MM.1S (cell line): ENCODE data around the gene HOXA2.

ENCODE experiments used
- DNase-seq: peaks from one replicate; pipeline ENCODE4 v3.0.0-alpha.2; 2015
- H2AFZ ChIP-seq: fragments of 300-600 bp; sonication (generic); 2 replicates; pipeline ENCODE4 v1.6.0; 2016; ENCODE audit warnings: antibody characterized with exemption, low read length
- H3F3A ChIP-seq: fragments of 300-600 bp; sonication (generic); 2 replicates; pipeline ENCODE4 v1.6.1; 2016; ENCODE audit warnings: mild to moderate bottlenecking, antibody characterized with exemption, low read length, moderate library complexity, mixed read lengths; ENCODE audit not compliant: insufficient read depth
- H3K27ac ChIP-seq: fragments of 300-600 bp; sonication (generic); 2 replicates; pipeline ENCODE4 v1.5.1; 2016; ENCODE audit warnings: mild to moderate bottlenecking, low read length
- H3K27me3 ChIP-seq: fragments of 300-600 bp; sonication (generic); replicated peaks from 2 replicates; pipeline ENCODE4 v1.6.0; 2016; ENCODE audit warnings: low read length; ENCODE audit not compliant: insufficient read depth
- H3K36me3 ChIP-seq: fragments of 300-600 bp; sonication (generic); replicated peaks from 2 replicates; pipeline ENCODE4 v1.6.1; 2016; ENCODE audit warnings: mild to moderate bottlenecking, low read length, mixed read lengths; ENCODE audit not compliant: insufficient read depth
- H3K4me1 ChIP-seq: fragments of 300-600 bp; sonication (generic); 2 replicates; pipeline ENCODE4 v1.6.1; 2016; ENCODE audit warnings: low read length, mixed read lengths
- H3K4me2 ChIP-seq: fragments of 300-600 bp; sonication (generic); 2 replicates; pipeline ENCODE4 v1.6.0; 2016; ENCODE audit warnings: low read depth, low read length
- H3K4me3 ChIP-seq: fragments of 300-600 bp; sonication (generic); 2 replicates; pipeline ENCODE4 v1.5.1; 2016; ENCODE audit warnings: low read length, mixed read lengths
- H3K79me2 ChIP-seq: fragments of 300-600 bp; sonication (generic); 2 replicates; pipeline ENCODE4 v1.6.1; 2016; ENCODE audit warnings: mixed run types, low read length, mixed read lengths
- H3K9ac ChIP-seq: fragments of 300-600 bp; sonication (generic); 2 replicates; pipeline ENCODE4 v1.6.1; 2016; ENCODE audit warnings: low read length, mixed read lengths
- H3K9me2 ChIP-seq: fragments of 300-600 bp; sonication (generic); replicated peaks from 2 replicates; pipeline ENCODE4 v1.6.1; 2016; ENCODE audit warnings: mild to moderate bottlenecking, low read length, mixed read lengths; ENCODE audit not compliant: insufficient read depth
- H3K9me3 ChIP-seq: fragments of 300-600 bp; sonication (generic); replicated peaks from 2 replicates; pipeline ENCODE4 v1.6.1; 2016; ENCODE audit warnings: mild to moderate bottlenecking, low read length, mixed read lengths; ENCODE audit not compliant: insufficient read depth
- H4K20me1 ChIP-seq: fragments of 300-600 bp; sonication (generic); 2 replicates; pipeline ENCODE4 v1.6.1; 2016; ENCODE audit warnings: mild to moderate bottlenecking, low read length, moderate library complexity, mixed read lengths; ENCODE audit not compliant: insufficient read depth
- EZH2 ChIP-seq: fragments of 300-600 bp; sonication (generic); optimal IDR thresholded peaks from 2 replicates; pipeline ENCODE3; 2017; ENCODE audit warnings: low read depth, mild to moderate bottlenecking, antibody characterized with exemption, low read length, mixed read lengths
- EZH2phosphoT487 ChIP-seq: fragments of 300-600 bp; sonication (generic); IDR thresholded peaks from 2 replicates; pipeline ENCODE4 v1.6.1; 2018; ENCODE audit warnings: antibody characterized with exemption, low read length
- TF ChIP-seq, protein P1 (sequence below): fragments of 300-600 bp; sonication (generic); IDR thresholded peaks from 2 replicates; pipeline ENCODE4 v1.5.1; 2016; ENCODE audit warnings: antibody characterized with exemption, low read length, mixed read lengths

HOXA2 gene

GRCh38 chr7:27139334-27140125, 37.0 kb upstream of the HOXA2 start:
- no peaks in the 10 kb centered on the region for H3K9me2 ChIP-seq
- H3K9me3 ChIP-seq: no peaks in the 10 kb centered on the region
- no peak overlapping the region for H3K27ac ChIP-seq
- H3F3A ChIP-seq: no peaks in the 10 kb centered on the region
- no peak for DNase-seq
- H3K79me2 ChIP-seq: no peaks in the 10 kb centered on the region
- no peak overlapping the region for H3K9ac ChIP-seq
- no peaks in the 10 kb centered on the region for H4K20me1 ChIP-seq
- TF ChIP-seq EZH2phosphoT487 (no peak), EZH2 (no peak)
- TF ChIP-seq, protein P1, sequence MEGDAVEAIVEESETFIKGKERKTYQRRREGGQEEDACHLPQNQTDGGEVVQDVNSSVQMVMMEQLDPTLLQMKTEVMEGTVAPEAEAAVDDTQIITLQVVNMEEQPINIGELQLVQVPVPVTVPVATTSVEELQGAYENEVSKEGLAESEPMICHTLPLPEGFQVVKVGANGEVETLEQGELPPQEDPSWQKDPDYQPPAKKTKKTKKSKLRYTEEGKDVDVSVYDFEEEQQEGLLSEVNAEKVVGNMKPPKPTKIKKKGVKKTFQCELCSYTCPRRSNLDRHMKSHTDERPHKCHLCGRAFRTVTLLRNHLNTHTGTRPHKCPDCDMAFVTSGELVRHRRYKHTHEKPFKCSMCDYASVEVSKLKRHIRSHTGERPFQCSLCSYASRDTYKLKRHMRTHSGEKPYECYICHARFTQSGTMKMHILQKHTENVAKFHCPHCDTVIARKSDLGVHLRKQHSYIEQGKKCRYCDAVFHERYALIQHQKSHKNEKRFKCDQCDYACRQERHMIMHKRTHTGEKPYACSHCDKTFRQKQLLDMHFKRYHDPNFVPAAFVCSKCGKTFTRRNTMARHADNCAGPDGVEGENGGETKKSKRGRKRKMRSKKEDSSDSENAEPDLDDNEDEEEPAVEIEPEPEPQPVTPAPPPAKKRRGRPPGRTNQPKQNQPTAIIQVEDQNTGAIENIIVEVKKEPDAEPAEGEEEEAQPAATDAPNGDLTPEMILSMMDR: no peak
- H3K4me1 ChIP-seq: no peaks in the 10 kb centered on the region
- no peaks in the 10 kb centered on the region for H3K36me3 ChIP-seq
- no peak overlapping the region for H2AFZ ChIP-seq
- H3K4me2 ChIP-seq: no peak overlapping the region
- no peak overlapping the region for H3K4me3 ChIP-seq
- H3K27me3 ChIP-seq: no peaks in the 10 kb centered on the region

DNA sequence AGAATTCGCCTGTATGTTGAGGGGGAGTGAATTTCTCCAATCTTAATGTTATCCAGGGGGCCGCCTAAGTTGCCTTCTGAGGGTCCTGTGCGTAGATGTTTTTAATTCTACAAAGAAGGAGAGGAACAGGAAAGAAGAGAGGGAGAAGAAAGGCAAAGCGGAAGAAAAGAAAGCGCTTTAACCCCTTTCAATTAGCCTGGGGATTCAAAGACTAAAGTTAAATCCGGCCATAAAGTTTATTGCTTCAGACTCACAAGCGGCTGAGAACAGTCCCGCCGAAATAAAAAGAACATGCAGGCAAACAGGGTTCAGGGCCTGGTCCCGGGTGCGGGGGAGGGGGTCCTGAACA, 36.5 kb upstream of the HOXA2 start:
- Histone ChIP-seq H4K20me1 (no peaks in the 10 kb centered on the region), H3K79me2 (no peaks in the 10 kb centered on the region), H3K9ac (no peak overlapping the region), H3K4me1 (no peaks in the 10 kb centered on the region), H3K36me3 (no peaks in the 10 kb centered on the region), H3K27me3 (no peaks in the 10 kb centered on the region), H3K9me3 (no peaks in the 10 kb centered on the region), H3K27ac (no peak overlapping the region), H3K4me3 (no peak overlapping the region), H3K4me2 (no peak overlapping the region), H3K9me2 (no peaks in the 10 kb centered on the region), H3F3A (no peaks in the 10 kb centered on the region), H2AFZ (no peak overlapping the region)
- TF ChIP-seq, protein P1: no peak
- TF ChIP-seq EZH2 (no peak), EZH2phosphoT487 (no peak)
- DNase-seq: no peak

GRCh38 chr7:27138472-27138871, 36.0 kb upstream of the HOXA2 start:
- Histone ChIP-seq H3K9me2 (no peaks in the 10 kb centered on the region), H3K27ac (no peak overlapping the region), H3K79me2 (no peaks in the 10 kb centered on the region), H4K20me1 (no peaks in the 10 kb centered on the region), H3K4me2 (no peak overlapping the region), H3K36me3 (no peaks in the 10 kb centered on the region), H2AFZ (no peak overlapping the region), H3F3A (no peaks in the 10 kb centered on the region), H3K27me3 (no peaks in the 10 kb centered on the region), H3K9me3 (no peaks in the 10 kb centered on the region), H3K4me3 (no peak overlapping the region), H3K4me1 (no peaks in the 10 kb centered on the region), H3K9ac (no peak overlapping the region)
- no peak for DNase-seq
- TF ChIP-seq EZH2phosphoT487 (no peak), EZH2 (no peak)
- TF ChIP-seq, protein P1: no peak
